Right lung (tissue), 5 donors: ENCODE results near the gene COX7A2. TPM values are rescaled to one million over a fixed set of nuclear protein-coding genes. Genes with fewer than 3 reads are reported as not detected.

ENCODE experiments used
- DNase-seq, 2 donors: peaks; one replicate each; pipeline ENCODE4 v3.0.0-alpha.2; 2013
- polyA plus RNA-seq, 5 donors: library from polyadenylated mRNA; unstranded; fragments of 120-200 nt; gene quantifications; one replicate each; pipeline versions ENCODE4 v1.2.1 to v1.2.3, GENCODE V29; 2013; ENCODE audit warnings: inconsistent platforms in 1 of 5, low replicate concordance in 1 of 5; ENCODE audit not compliant: insufficient read length in 5 of 5, insufficient read depth in 1 of 5

Gene COX7A2
- polyA plus RNA-seq, 5 donors, result 180 to 245 (median 225) TPM

GRCh38 chr6:75224303-75224926 lies 19.2 kb downstream of the COX7A2 start:
- no peak for DNase-seq

GRCh38 chr6:75223428-75223827 lies 20.2 kb downstream of the COX7A2 start:
- DNase-seq, result no peak

- no peak for DNase-seq
Measured at GRCh38 chr6:75222261-75222660, 21.3 kb downstream of the COX7A2 start.

GRCh38 chr6:75221116-75221515 lies 22.5 kb downstream of the COX7A2 start:
- no peak for DNase-seq

GRCh38 chr6:75220357-75220756 lies 23.2 kb downstream of the COX7A2 start:
- DNase-seq, result no peak

GRCh38 chr6:75219263-75219662 lies 24.3 kb downstream of the COX7A2 start:
- DNase-seq, result no peak

- DNase-seq, result no peak
Measured at GRCh38 chr6:75217193-75217592, 26.4 kb downstream of the COX7A2 start.

- DNase-seq, result no peak
Measured at GRCh38 chr6:75215291-75215690, 28.3 kb downstream of the COX7A2 start.

GRCh38 chr6:75213732-75214131 lies 29.9 kb downstream of the COX7A2 start:
- no peak for DNase-seq

GRCh38 chr6:75213112-75213511 lies 30.5 kb downstream of the COX7A2 start:
- no peak for DNase-seq

- DNase-seq, result no peak
Measured at GRCh38 chr6:75211920-75212590, 31.5 kb downstream of the COX7A2 start.

GRCh38 chr6:75210885-75211739 lies 32.5 kb downstream of the COX7A2 start:
- peak in 1 of 2 donors; percentile 45 for DNase-seq

- DNase-seq, result no peak
Measured at GRCh38 chr6:75209184-75209723, 34.3 kb downstream of the COX7A2 start.

- peak; percentile 76 to 84 for DNase-seq
Measured at GRCh38 chr6:75208298-75209183, 35.1 kb downstream of the COX7A2 start.

GRCh38 chr6:75206576-75207342 lies 36.8 kb downstream of the COX7A2 start:
- no peak for DNase-seq

- peak; percentile 77 to 81 for DNase-seq
Measured at GRCh38 chr6:75205776-75206575, 37.6 kb downstream of the COX7A2 start, which contains the start of gene COL12A1. Gene COL12A1, minus strand, starts transcription at chr6:75206053. Its CDS starts 3,261 bp downstream, at chr6:75202792.

- peak in 1 of 2 donors; percentile 36 for DNase-seq
Measured at GRCh38 chr6:75204959-75205775, 38.4 kb downstream of the COX7A2 start.

GRCh38 chr6:75204217-75204958 lies 39.2 kb downstream of the COX7A2 start:
- DNase-seq, result peak; percentile 81 to 82
